HUES6 (cell line): ENCODE measurements around the gene VTCN1.

Experiments used
- H3K27ac ChIP-seq: 2 replicates; pipeline ENCODE4 v1.7.0; 2013; ENCODE audit warnings: low read depth, mild to moderate bottlenecking, low read length, inconsistent platforms
- H3K27me3 ChIP-seq: 2 replicates; pipeline ENCODE4 v1.6.1; 2013; ENCODE audit warnings: low read length; ENCODE audit not compliant: control insufficient read depth, insufficient read depth
- H3K36me3 ChIP-seq: 2 replicates; pipeline ENCODE4 v1.6.1; 2013; ENCODE audit warnings: low read length; ENCODE audit not compliant: control insufficient read depth, insufficient read depth
- H3K4me1 ChIP-seq: 2 replicates; pipeline ENCODE4 v1.6.1; 2013; ENCODE audit warnings: low read length; ENCODE audit not compliant: control insufficient read depth, insufficient read depth
- H3K4me3 ChIP-seq: 2 replicates; pipeline ENCODE4 v1.5.1; 2013; ENCODE audit warnings: low read depth, low read length
- H3K9ac ChIP-seq: one replicate; pipeline ENCODE4 v1.6.1; 2013; ENCODE audit warnings: mild to moderate bottlenecking, low read length
- H3K9me3 ChIP-seq: 2 replicates; pipeline ENCODE4 v1.6.1; 2013; ENCODE audit warnings: low read depth, low read length; ENCODE audit not compliant: control insufficient read depth, insufficient read depth

Gene VTCN1

GRCh38 chr1:117096951-117097408 lies 113.7 kb downstream of the VTCN1 start:
- H3K9ac ChIP-seq: no peak overlapping the region
- no peak overlapping the region for H3K27ac ChIP-seq
- H3K4me1 ChIP-seq: peaks cover 22% of the 10 kb centered on the region
- H3K4me3 ChIP-seq: no peak overlapping the region
- H3K27me3 ChIP-seq: no peaks in the 10 kb centered on the region
- H3K36me3 ChIP-seq: peaks cover 97% of the 10 kb centered on the region
- H3K9me3 ChIP-seq: no peaks in the 10 kb centered on the region

- H3K27me3 ChIP-seq: no peaks in the 10 kb centered on the region
- H3K36me3 ChIP-seq: peaks cover 96% of the 10 kb centered on the region
- H3K9me3 ChIP-seq: no peaks in the 10 kb centered on the region
- no peak overlapping the region for H3K9ac ChIP-seq
- H3K4me3 ChIP-seq: no peak overlapping the region
- peak overlapping the region; percentile 78; the same call in 1 of the 2 replicates for H3K27ac ChIP-seq
- peaks cover 22% of the 10 kb centered on the region for H3K4me1 ChIP-seq
These were observed 115.7 kb downstream of the VTCN1 start for GRCh38 chr1:117094841-117095604.

GRCh38 chr1:117093870-117094621 lies 116.7 kb downstream of the VTCN1 start:
- Histone ChIP-seq H3K9ac (peak overlapping the region; percentile 44), H3K4me3 (no peak overlapping the region), H3K27ac (peak overlapping the region; percentile 79; the same call in 1 of the 2 replicates), H3K27me3 (no peaks in the 10 kb centered on the region), H3K9me3 (no peaks in the 10 kb centered on the region), H3K4me1 (peaks cover 22% of the 10 kb centered on the region), H3K36me3 (peaks cover 95% of the 10 kb centered on the region)
